ENCODE data around the gene SHCBP1L.
"Not testable (repeated sequence)": the region's sequence is repeated elsewhere in the genome, so short reads cannot be mapped to it uniquely, and the experiment has no call there.

The SHCBP1L gene

DNA sequence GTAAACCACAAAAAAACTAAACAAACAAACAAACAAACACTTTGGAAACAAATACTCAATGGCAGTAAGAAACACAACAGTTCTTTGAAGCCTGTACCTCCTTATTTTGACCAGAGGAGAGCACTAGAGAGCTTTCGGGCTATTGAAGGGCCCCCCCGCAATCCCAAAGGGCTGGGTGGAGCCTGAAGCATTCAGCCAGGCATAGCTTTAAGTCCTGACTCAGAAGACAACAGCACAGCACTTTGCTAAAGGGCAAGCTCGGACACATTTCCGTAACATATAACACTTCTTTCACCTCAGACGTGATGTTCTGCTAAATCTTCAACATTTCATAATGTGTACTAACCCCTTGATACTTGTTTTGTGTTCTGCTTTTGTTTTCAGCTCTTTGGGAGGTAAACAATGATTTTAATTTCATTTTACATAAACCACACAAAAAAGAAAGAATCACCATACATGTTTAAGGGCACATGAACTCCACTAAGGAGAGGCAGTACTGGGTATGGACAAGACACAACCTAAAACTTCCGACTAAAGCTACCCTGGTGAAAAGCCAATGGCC, 9.7 kb upstream of the SHCBP1L start:
- peak; percentile 83 to 86 for DNase-seq

DNA sequence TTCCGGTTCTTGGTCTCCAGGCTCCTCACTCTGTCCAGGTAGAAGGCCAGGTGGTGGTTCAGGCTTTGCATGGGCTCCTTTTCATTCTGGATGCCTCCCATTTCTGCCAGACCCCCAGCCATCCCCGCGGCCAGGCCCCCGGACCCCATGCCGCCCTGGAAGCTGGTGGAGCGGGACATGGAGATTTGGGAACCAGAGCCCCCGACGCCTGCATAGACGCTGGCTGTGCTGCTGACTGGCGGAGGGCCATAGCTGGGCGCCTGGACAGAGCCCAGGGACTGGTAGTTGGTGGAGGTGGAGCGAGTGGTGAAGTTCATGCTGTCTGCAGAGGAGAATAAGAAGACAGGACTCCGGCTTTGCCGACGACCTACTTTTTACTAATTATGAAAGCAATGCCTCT, 7.1 kb upstream of the SHCBP1L start:
- no peak for DNase-seq

DNA sequence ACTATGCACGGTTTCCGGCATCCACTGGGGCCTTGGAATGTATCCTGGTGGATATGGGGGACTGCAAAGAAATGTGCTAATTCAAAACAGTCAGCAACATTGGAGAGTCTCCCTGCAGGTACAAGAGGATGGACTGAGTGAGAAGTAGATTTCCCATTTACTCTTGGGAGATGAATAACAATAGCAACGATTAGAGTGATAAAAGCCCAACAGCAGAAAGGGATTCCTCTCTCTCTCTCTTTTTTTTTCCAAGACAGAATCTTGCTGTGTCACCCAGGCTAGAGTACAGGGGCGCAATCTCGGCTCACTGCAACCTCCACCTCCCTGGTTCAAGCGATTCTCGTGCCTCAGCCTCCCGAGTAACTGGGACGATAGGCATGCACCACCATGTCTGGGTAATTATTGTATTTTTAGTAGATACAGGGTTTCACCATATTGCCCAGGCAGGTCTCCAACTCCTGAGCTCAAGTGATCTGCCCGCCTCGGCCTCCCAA, 5.0 kb upstream of the SHCBP1L start:
- DNase-seq = no peak

DNA sequence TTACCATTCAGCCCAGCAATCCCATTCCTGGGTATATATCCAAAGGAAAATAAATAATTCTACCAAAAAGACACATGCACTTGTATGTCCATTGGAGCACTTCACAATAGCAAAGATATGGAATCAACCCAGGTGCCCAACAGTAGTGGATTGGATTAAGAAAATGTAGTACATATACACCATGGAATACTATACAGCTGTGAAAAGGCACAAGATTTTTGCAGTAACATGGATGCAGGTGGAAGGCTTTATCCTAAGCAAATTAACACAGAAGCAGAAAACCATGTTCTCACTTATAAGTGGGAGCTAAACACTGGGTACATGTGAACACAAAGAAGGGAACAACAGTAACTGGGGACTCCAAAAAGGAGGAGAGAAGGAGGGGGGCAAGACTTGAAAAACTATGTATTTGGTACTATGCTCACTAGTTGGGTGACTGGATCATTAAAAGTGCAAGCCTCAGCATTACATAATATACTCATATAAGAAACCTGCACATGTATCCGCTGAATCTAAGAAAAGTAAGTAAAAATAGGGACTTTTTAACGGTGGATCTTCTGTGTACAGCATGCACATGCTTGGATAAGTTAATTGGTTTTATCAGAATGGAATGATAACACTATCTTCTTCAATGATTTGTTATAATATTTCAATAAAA, 3.9 kb upstream of the SHCBP1L start:
- no peak for DNase-seq

DNA sequence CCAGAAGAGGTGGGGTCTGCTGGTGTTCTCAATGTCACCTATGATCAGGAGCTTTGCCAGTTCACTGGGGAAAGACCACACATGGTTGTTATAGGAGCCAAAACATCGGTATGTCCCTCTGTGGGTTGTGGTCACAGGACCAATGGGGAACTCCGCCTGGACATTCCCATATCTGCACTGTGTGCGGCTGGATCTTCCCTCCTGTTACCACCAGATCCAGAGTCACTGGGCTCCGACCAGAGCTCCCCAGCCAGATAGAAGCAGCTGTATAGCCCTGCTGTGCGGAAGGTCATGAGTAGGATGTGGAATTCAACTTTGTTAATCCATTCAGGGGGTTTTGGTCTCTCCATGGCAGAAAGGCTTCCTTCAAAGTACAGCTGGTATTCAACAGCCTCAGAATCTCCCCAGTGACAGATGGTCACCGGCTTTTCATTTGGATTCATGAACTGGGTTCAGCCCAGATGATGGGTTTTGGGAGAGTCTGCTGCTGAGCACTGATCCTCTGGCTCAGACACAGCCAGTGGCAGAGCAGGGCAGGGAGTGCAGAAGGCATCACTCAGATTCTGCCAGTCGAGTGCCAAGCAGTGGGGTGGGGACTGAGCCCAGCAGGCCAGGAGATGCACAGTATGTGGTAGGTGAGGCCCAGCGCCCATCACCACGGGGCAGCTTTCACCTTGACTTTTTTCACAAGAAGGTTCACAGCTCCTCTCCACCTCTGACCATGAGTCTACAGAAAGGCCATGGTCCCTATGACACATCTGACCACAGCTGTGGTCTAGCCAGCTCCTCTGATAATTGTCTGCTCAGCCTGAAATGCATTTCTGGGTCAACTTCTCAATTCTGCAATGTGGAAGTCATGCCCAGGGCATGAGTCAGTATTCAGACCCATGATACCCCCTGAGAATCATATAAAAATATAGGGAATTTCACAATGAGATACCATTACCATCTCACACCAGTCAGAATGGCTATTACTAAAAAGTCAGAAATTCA, 2.9 kb upstream of the SHCBP1L start:
- DNase-seq = no peak

DNA sequence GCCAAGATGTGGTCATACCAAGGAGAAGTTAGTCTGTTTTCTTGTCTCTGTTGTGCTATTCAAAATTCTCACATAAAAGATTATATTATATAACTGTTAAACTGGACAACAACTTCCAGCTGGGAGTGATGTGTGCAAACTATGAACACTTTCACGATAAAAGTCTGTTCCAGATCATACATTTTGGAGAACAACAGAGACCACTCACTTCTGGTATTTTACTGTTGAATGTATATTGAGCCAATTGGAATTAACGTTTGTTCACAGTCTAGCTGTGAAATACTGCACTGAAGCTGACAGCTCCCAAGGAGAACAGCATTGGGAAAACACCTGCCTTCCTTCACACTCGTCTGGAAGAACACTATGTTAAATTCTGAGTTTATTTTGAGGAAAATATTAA, 860 bp upstream of the SHCBP1L start:
- DNase-seq = no peak

DNA sequence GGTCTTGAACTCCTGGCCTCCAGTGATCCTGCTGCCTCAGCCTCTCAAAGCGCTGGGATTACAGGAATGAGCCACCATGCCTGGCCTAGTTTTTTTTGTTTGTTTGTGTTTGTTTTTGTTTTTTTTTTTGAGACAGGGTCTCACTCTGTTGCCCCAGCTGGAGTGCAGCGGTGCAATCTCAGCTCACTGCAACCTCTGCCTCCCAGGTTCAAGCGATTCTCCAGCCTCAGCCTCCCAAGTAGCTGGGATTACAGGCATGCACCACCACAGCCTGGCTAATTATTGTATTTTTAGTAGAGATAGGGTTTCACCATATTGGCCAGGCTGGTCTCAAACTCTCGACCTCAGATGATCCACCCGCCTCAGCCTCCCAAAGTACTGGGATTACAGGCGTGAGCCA, 9.6 kb downstream of the SHCBP1L start:
- DNase-seq = not testable (repeated sequence)

DNA sequence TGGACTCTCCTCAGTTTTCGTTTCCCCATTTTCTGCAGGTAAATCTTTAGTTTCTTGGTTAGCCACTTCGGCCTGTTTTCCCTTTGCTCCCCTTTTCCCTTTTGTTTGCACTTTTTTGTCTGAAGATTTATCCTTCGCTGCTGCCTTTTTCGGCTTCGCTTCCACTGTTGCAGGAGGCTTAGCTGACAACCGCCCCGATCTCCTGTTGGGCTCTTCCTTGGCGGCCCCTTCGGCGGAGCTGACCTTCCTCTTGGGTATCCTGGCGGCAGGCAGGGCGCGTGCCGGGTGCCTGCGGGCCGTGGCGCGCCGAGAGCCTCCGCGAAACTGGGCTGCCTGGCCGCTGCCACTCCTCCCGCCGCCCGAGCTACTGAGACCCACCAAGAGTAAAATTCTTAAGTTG, 10.8 kb downstream of the SHCBP1L start:
- not testable (repeated sequence) for DNase-seq

DNA sequence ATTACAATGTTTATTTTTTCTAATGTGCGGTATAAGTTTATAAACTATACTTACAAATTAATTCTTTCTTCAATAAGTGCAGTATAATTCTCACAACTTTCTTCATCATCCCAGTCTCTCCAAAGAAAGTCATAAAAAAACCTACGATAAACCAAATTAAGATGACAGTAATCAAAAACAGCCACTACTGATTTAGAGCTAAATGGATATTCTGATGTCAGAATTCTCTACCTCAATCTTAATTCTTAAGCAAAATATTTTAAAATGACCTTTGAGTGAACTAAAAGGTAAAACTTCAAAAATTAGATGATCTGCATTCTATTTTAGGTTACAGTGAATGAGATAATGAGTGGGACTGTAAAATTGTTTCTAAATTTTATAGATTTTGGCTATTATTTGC, 13.6 kb downstream of the SHCBP1L start:
- DNase-seq = no peak

DNA sequence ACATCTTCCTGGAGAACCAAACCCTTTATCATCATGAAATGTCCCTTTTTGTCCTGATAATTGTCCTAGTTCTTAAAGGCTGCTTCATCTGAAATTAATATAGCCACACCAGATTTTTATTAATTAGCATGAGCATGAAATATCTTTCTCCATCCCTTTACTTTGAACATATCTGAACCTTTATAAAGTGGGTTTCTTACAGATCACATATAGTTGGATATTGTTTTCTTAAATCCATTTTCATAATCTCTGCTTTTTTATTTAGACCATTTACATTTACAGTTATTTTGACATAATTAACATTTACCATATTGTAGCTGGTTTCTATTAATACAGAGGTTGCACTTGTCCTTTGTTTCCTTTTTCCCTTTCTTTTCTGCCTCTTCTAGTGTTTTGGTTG, 17.2 kb downstream of the SHCBP1L start:
- no peak for DNase-seq

DNA sequence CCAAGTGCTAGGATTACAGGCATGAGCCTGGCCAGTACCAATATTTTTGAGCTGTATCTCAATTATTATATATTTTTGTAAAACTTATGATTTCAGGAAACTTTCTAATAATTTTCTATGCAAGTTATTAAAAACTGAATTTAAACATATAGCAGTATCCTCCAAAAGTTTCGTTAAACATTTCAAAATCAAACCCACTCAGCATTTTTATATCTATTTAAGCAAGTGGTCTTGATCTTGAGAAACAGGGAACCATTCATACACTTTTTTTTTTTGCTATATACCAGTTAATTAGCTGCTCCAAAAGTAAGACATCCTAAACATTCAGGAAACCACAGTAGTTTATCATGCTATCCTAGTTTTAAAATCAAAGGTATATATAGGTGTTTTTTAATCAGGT, 22.0 kb downstream of the SHCBP1L start:
- no peak for DNase-seq

DNA sequence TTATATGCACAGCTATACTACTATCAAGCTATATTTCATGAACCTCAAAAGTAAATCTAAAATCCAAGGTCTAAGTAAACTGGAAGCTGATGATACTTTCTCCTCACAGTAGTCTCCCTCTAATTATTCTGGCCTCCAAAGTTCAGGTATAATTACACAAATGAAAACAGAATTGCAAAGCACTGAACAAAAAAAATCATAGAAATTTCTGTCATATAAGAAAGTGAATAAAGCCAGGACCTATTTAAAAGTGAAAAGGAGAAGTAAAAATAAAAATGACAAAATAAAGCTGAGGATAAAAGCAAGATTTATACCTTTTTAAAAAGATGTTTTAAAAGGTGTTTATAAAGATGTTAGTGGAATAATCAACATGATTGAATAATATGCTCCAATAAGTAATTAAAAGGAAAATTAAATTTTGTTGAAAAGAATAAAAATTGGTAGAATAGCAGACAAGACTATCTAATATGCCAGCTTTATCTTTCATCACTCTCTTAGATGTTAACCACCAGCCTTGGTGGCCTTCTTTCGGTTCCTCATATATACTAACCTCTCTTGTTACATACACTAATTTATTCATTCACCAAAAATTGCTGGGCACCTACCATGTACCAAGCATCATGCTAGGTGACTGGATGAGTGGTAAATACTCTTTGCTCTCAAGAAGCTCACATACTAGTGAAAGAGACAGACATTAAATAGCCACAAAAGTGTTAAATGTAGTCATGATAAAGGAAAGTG, 25.1 kb downstream of the SHCBP1L start:
- no peak for DNase-seq

DNA sequence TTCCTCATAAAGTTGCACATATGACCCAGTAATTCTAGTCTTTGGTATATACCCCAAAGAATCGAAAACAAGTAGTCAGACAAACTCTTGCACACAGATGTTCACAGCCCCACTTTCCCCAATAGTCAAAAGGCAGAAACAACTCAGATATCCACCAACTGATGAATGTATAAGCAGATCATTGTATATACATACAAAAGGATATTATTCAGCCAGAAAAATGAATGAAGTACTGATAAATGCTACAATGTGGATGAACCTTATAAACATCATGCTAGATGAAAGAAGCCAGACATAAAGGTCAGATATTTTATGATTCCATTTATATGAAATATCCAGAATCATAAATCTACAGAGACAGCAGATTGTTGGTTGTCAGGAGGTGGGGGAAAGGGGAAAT, 27.3 kb downstream of the SHCBP1L start:
- no peak for DNase-seq

DNA sequence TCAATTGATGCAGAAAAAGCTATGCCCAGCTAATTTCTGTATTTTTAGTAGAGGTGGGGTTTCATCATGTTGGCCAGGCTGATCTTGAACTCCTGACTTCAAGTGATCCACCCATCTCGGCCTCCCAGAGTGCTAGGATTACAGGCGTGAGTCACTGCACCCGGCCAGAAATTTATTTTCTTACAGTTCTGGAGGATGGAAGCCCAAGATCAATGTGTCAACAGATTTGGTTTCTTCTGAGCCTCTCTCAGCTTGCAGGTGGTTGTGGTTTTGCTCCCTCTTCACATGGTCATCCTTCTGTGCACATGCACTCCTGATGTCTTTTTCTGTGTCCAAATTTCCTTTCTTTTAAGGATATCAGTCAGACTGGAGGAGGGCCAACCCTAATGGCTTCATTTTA, 35.6 kb downstream of the SHCBP1L start:
- DNase-seq = no peak

DNA sequence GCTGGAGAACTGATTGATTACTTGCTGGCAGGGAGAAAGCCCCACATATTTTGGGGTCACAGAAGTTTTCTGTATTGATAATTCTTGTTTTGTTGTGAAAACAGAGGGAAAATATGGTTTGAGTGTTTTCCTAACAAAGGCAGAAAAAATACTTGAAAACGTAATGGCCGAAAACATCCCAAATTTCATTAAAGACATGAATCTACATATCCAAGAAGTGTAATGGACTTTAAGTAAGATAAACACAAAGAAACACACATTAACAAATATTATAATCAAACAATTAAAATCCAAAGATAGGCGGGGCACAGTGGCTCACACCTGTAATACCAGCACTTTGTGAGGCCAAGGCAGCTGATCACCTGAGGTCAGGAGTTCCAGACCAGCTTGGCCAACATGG, 39.6 kb downstream of the SHCBP1L start:
- no peak for DNase-seq

DNA sequence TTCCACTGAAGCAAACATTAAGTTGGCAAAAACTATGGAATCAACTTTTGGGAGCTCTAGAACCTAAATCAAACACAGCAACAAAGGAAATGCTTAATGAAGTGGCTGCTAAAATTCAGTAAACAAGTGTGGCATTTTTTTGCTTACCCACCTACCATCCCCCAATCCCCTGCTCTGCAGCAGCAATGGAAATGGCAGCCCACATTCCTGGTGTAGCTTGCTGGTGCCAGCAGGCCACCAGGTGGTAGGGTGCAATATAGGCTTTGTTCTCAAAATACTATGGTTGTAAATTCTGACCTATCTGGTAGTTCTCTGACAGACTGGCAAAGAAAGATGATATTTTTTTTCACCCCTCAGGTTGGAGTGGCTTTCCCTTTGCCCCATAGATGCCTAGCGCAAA, 42.8 kb downstream of the SHCBP1L start:
- peak in 1 of 2 experiments; percentile 35 for DNase-seq

DNA sequence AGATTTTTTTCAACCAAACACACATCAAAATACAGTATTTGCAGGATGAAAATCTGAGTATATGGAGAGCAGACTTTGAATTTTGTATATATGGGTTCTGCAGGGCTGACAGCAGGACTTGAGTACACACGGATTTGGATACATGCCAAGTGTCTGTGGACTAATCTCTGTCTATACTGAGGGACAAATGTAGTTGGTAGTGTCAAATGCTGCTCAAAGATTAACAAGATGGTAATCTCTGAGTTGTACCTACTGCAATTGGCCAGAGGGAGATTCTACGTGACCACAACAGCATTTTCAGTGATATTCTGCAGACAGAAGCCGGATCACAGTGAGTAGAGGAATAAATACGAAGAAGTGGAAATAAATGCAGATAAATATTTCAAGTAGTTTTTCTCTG, 43.4 kb downstream of the SHCBP1L start:
- DNase-seq = peak in 1 of 2 experiments; percentile 16

DNA sequence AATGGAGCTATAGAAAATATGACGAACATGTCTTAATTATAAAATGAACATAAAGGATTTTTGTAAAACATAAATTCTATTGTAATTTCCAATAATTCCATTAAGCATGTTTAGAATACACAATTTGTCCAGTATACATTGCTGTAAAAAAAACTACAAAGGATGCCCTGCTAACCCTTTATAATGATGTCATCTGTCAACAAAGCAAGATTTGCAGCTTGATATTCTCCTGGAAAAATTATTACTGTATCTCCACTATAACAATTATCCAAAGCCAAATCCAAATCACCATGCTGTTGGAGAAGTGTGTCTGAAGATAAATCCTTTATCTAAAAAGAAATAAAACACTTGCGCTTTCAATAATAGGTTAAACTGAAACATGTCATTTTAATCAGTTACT, 47.6 kb downstream of the SHCBP1L start:
- no peak for DNase-seq

DNA sequence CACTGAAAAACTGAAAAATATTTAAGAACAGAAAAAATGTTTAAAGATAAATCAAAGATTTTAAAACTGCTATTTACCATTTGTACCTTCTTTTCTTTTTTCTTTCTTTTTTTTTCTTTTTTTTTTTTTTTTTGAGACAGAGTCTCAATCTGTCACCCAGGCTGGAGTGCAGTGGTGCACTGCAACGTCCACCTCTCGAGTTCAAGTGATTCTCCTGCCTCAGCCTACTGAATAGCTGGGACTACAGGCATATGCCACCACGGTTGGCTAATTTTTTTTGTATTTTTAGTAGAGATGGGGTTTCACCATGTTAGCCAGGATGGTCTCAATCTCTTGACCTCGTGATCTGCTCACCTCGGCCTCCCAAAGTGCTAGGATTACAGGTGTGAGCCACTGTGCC, 51.0 kb downstream of the SHCBP1L start:
- not testable (repeated sequence) for DNase-seq

DNA sequence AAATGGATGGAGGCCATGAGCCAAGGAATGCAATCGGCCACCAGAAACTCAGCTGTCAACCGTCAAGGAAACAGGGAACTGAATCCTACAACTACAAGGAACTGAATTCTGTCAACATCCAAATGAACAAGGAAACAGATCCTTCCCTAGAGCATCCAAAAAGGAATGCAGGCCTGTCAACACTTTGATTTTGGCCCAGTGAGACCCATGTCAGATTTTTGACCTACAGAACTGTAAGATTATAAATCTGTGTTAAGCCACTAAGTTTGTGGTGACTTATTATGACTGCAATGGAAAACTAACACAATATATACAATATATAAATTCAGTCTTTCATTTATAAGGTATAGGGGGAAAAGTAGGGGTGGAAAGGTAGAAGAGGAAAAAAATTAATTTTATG, 55.3 kb downstream of the SHCBP1L start:
- no peak for DNase-seq

DNA sequence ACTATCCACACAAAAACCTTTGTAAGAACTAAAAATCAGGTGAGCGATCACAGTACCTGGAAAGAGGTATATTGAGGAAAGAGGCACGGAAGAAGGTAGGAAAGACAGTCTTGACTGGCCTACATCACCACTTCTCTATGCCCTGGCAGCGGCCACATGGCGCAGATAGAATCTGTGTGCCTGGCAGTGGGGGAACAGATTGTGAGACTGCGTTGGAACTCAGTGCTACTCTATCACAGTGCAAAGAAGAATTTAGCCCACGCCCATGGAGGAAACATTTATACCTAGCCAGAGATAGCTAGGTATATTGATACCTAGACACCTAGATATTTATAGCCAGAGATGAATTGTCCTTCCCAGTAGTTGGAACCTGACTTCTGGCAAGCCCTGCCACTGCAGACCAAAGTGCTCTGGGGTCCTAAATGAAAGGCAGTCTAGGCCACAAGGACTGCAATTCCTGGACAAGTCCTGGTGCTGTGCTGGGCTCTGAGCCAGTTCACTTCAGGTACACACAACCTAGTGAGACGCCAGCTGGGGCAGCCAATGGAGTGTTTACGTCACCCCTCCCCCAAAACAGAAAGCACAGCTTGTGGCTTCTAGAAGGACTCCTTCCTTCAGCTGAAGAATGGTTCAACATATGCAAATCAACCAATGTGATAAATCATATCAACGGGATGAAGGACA, 61.9 kb downstream of the SHCBP1L start:
- peak; percentile 35 to 81 for DNase-seq

DNA sequence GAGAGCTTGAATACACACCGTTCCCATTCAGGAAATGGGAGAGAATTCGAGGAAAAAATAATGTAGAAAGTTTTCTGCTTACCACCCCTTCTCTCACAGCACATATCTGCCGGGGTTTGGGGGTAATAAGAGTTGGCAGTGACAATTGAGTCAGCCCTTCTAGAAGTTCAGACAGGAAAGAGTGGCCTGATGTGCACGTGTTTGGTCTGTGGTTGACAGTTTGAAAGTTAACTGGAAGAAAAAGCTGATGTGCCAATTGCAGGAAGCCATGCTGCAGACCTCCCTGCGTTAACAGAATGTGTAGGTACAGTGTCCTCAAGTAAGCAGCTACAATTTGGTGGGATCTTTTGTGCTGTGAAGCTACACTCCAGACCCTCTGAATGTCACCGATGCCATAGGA, 63.0 kb downstream of the SHCBP1L start:
- no peak for DNase-seq

Measured in NCI-H2081 (cell line).